Activated CD4-positive, alpha-beta T cell treated with anti-CD3 and anti-CD28 coated beads for 4 hours (primary cell): ENCODE results near the gene BBOX1.

Experiments used
- DNase-seq, 2 donors: peaks; one replicate each; pipeline ENCODE4 v3.0.0-alpha.2; 2020

Gene BBOX1

DNA sequence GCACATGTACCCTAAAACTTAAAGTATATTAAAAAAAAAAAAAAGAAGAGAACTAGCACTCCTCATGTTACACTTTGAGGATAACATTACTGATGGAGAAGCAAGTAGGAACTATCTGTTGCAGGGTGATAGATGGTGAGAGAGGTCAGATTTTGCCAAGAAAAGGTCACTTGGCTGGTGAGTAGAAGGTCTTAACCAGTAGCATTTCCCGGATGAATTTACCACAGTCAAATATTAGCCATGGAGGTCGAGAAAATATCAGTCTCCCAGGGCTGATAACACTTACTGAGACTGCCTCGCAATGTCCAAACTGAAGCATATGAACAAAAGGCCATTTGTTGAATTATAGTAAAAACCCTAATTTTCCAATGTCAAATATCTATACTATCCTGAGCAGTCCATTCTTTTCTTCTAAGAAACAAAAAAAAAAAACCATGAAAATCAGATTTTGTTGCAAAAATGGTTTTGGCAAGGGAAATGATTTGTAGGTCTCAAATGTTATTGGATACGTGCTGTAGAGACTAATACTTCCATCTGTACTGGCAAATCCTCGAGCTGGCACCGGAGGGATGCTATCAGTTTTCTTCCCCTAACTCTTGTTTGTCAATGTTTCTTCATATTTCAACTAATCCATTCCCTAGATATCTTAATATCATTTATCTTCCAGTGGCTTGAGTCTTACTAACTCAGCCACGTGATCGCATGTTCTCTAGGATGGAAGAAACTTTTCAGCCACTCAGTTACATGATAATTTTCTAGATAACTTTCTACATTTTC is 14.5 kb upstream of the BBOX1 start:
- no peak for DNase-seq

DNA sequence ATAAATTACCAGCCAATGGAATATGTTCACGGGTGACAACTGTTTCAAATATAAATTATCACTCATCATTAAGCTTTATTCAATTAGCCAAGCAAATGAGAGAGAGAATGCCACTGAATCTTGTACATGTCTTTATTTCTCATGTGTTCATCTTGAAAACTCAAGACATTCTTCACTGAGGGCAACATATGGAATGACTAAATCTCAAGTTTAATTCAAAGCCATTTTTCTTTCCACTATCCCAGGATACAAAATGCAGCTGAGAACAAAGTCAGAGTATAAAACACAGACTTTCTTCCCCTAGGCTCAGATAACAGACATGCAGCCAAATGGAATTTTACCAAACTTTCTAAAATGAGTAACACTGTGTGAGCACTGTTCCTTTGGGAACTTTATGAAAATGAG is 12.1 kb upstream of the BBOX1 start:
- no peak for DNase-seq

DNA sequence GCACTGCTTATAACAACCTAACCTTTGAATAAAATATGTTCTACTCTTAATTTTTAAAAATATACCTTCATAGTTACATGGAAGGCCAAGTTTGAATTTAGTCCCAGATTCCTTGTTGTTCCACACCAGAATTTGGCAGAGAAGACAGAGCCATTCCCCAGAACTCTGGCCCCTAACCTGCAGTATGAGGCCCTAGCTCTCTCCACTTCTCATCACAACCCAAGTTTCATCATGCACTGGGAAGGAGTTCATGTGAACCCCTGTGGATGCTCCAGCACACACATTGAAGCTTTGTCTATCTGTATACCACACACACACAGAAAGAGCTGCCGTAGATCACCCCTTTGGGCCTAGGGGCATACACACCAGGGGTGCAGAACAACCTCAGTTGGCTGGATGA is 10.6 kb upstream of the BBOX1 start:
- DNase-seq: no peak

DNA sequence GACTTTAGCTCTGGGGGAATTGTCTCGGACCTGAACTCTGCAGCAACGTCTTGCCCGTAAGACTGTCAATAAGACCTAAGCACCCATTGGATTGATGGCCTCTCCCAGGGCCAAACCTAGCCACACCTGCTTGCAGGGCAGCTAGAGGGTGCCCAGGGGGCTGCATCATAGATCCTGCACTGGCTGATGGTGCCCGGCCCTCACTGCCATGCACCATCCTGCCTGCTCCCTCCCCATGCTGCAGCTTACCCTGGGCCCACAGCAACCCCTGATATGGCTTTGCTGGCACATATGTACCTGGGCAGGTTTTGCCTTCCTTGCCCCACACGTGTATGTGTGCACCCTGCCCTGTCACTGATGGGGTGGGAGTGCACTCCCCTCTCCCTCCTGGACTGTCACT is 8.9 kb upstream of the BBOX1 start:
- DNase-seq: no peak

DNA sequence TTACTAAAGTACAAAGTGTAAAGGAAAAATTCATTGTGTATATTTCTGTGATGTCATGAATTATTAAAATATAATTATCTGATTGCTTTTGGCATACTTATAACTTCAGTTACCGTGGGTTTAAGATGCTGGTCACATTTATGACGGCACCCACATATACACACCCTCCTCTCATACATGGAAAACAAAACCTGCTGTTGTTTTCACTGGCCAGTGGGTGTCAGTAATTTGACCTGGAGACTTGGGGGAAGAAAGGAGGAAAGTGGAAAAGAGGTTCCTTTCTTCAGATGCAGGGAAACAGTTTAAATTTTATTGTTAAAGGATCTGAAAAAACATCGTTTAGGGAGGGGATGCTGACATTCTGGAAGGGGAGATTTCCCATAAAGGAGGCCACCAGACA is 742 bp upstream of the BBOX1 start:
- no peak for DNase-seq

DNA sequence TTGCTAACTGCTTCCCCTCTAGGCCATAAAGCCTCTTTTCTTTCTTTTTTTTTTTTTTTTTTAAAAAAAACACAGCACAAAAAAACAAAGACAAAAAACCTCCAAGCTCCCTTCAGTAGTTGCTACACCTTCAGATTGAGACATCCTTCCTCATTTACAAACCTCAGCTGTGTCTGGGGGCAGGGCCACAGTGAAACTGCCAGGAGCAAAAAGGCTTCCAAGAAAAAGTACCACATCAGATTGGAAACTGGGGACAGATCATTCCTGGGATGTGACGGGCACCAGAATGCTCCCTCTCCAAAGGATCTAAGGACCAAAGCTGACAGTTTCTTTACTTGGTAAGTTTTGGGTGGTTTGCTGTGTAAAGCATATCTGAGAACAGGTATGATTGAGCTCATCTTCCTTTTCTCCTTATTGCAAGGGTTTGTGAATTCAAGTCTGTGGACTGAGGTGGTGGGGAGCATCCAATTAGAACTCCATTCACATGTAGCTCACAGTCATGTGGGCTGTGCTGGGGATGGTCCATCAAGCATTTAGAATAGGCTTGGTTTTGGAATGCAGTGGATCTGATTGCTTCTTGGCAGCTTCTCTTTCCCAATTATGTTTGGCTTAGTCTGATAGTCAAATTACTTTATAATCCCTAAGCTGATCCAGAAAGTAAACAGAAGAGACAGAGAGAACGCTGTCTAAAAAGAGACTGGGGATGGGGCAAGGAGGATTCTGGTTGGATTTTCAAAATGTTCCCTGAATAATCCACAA is 705 bp downstream of the BBOX1 start:
- no peak for DNase-seq

DNA sequence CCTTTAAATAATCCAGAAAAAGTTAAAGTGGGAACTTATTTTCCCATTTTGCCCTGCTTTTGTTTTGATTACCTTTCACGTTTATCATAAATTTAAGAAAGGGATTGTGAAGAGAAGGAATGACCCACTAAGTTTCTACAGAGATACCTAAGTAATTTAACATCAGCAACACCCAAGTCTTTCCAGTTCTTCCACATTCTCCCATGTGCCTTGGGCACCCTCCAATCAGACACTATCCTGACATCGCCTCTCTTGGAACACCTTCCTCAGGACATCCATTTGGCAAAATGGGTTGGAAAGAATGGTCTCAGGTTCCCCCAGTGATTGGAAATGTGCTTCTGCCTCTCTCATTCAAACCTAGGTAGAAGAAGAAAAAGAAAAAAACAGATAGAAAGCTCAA is 6.3 kb downstream of the BBOX1 start:
- no peak for DNase-seq

DNA sequence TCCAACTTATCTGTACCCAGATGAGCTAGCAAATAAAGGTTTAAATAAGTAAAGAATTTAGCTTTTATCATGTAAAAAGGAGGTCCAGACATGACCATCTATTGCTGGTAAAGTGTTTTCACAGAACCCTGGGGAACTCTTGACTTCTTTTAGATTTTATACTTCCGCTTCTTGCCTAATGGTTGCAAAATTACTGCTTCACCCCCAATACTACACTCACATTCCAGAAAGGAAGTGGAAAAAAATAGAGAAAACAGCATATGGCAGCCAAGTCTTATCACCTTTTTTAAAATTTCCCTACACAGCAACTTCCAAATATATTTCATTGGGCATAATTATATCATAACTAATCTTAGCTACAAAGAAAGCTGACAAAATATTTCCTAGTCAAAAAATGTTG is 12.1 kb downstream of the BBOX1 start:
- no peak for DNase-seq

DNA sequence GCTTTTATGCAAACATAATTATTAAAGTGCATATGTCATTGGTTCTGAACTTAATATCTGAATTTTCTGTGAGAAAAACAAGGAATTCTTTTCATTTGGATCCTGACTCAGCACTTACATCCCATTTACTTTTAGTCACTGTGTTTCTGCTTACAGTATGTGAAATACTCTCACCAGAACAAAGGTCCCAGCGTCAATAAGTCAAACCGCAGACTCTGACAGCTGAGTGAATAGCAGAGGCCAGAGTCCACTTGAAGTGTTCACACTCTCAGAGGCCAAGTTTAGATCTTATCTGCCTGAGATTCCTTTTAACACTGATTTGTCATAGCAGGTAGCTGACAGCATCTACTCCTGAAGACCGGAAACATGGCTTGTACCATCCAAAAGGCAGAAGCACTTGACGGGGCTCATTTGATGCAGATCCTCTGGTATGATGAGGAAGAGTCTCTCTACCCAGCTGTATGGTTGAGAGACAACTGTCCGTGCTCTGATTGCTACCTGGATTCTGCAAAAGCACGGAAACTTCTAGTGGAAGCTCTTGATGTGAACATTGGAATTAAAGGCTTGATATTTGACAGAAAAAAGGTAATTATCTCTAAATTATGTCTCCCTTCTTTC is 14.6 kb downstream of the BBOX1 start:
- DNase-seq: no peak

DNA sequence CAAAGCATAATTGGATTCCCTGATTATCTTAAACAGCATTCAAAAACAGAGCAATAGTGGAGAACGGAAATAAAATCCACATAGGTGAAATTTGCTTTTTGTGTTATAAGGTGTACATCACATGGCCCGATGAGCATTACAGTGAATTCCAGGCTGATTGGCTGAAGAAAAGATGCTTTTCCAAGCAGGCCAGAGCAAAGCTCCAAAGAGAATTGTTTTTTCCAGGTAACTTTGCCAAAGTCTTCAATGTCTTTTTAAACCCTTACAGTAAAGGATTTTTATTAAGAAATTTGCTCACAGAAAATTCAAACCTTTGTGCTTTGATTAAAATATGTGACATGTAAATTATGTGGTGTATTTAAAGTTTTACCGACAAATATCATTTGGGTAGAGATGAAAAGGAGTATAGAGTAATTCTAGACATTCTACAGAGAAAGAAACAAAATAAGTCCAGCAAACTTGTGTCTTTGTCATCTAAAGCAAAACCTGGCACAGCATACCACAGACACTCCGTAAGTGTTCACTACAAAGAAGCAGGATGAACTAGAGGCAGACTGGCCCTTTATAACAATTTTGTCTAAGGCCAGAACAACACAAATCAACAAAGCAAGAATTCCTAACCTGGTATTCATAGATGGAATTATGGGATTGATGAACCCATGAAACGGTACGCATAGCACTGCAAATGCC is 16.6 kb downstream of the BBOX1 start:
- no peak for DNase-seq

DNA sequence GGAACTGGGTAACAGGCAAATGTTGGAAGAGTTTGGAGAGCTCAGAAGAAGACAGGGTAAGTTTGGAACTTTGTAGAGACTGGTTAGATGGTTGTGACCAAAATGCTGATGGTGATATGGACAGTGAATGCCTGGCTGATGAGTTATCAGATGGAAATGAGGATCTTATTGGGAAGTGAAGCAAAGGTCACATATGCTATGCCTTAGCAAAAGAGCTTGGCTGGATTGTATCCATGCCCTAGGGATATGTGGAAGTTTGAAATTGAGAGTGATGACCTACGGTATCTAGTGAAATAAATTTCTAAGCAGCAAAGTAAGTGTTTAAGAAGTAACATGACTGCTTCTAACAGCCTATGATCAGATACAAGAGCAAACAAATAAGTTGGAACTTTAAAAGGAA is 17.8 kb downstream of the BBOX1 start:
- DNase-seq: no peak

DNA sequence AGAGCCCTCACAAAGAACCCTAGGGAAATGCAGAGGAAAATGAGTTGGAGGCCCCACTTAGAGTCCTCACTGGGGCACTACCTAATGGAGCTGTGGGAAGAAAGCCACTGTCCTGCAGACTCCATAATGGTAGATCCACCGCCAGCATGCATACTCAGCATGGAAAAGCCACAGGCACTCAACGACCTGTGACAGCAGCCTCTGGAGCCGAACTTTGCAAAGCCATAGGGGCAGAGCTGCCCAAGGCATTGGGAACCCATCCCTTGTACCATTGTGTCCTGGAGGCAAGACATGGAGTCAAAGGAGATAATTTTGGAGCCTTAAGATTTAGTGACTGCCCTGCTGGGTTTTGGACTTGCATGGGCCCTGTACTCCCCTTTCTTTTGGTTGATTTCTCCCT is 18.8 kb downstream of the BBOX1 start:
- DNase-seq: no peak

DNA sequence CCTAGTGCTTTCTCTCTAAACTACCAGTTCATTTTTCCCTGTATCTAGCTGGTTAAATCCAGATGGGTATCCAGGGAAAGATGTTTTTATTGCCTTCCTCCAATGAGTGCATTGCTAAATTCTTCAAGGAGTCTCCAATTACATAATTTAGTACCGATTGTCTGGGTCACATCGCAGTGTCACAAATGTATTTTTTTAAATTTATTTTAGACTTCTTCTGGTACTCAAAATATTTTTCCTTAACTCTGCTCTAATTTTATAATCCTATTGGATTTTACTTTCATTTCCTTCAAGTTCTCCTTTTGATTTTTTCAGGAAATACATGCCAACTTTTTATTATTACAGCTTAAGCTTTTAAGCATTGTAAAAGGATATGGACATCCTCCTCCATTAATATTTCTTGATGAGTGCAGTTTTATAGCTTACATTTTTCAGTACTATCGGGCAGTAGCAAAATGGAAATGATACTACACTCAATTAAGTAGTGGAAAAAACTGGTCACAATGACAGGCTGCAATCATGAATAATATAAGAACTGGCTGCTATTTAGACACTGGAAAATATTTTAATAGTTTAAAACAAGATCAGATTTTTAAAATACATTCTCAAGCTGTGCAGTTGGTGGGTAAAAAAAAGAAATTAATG is 20.3 kb downstream of the BBOX1 start:
- DNase-seq: no peak

DNA sequence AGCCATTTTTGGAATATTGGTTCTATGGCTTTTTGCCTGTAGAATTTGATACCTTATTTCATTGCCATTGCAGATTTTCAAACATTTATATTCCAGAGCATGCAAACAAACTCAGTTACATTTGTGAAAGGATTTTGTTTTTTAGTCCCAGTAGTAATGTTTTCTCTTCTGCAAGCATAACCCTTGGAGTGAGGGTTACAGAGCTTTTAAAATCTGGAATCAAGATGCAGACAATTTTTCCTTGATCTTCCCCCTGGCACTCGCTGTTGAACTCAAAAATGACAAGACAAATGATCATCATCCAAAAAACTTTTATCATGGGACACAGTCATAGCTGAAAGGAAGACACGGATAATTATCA is 20.8 kb downstream of the BBOX1 start:
- no peak for DNase-seq

DNA sequence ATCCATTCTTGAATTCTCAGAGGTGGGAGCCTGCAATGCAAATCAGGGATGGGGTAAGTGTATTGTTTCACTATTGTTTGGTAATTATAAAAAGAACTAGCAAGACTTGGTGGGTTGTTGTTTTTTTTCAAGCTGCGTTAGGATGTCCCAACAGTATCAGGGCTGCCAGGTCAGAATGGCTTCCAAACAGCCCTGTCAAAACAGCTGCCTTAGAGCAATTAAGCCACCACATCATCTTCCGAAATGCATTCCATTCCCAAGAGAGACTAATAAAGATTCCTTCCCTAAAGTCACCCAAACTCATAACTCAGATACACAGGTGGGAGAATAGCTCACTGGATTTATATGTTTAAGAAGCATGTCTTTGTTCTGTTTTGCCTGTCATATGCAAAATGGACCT is 23.5 kb downstream of the BBOX1 start:
- no peak for DNase-seq

DNA sequence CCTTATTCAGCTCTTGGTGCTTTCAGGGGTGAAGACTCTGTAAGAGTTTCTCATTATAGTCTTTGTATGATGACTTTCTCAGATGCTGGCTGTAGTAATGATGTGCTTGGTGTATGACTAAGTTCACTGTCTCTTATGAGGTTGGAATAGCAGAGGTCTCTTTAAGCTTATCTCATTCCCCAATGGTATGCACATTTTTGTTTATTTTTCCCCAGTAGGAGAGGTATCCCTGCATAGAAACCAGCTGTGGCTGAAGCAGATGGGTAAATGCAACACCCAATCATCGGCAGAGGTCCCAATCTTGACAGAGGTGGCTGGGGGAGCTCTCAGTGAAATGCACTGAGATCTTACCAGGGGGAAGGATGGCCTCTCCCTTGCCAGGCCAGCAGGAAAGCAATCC is 34.6 kb downstream of the BBOX1 start:
- no peak for DNase-seq

DNA sequence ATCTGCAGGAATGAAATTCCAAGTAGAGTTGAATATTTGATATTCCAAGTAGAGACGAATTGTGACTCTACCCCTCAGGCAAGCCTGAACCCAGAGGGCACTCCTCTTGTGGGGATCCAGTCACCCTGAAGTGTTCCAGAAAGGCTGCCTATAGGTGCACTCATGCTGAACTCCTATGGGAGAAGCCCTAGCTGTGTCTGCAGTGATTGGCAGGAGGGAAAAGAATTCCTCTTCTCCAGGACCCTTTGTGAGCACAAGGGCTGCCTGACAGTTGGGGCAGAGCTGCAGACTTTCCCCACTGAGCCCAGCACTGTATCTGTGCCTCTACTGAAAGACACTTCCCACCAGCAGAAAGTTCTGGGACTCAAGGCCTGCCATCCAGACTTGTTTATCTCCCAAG is 35.0 kb downstream of the BBOX1 start:
- no peak for DNase-seq

DNA sequence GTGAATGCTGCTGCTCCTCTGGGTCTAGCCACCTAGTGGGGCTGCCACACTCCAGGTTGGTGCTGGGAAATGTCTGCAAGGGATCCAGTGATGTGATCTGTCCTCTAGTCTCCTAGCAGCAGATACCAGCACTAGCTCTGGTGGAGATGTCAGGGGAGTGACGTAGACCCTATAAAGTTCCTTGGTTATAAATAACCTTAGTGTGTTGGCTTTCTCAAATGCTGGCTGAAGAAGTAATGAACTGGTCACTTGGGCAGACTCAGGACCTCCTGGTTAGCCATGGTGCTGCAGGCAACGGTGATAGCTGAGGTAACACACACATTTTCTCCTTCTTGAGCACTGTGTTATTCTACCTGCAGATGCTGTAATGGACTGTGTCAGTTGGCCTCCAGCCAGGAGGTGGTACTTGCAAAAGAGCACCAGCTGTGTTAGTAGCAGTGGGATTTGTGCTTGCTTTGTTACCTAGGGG is 35.5 kb downstream of the BBOX1 start:
- no peak for DNase-seq

DNA sequence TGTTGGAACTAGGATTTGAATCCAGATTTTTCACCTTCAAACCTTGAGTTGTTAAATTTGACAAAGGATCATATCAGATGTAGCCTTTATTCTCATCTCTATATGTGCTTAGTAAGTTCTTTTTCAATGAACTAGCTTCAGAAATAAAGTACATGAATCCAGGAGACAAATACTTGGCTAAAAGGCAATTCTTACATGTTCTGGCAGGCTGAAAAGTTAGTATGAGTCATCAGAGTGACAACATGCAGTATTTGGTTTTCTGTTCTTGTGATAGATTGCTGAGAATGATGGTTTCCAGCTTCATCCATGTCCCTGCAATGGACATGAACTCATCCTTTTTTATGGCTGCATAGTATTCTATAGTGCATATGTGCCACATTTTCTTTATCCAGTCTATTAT is 40.4 kb downstream of the BBOX1 start:
- DNase-seq: no peak

DNA sequence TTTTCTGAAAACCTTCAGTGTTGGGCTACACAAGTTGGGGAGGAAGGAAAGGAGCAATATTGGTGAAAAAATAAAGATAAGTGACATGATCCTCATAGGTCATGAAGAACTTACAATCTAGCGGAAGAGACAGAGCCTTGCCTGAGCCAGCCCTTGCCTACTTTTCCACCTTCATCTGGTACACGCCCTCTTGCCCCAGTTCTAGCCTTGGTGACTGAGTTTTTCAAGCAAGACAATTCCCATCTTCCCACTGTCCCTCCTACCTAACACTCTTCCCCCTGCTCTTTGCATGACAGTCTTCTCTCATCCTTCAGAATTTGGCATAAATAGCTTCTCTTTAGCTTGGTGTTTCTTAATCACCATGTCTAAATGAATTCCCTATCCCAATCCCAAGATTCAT is 42.6 kb downstream of the BBOX1 start:
- no peak for DNase-seq

DNA sequence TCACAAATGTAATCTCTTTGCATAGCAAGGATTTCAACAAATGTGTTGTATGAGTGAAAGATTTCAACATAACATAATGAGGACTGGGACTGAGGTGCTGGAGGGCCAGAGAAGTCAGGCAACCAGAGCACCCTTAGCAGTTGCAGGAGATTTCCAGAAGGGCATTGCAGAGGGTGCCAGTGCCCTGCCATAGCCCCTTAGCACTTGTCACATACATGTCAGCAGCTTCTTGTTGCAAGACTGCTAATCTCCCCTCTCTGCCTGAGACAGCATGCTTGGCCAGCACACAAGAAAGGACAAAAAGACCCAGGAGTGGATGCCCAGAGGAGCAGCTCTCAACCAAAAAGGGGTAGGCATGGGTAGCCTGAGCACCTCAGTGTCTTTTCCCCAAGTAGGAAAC is 43.2 kb downstream of the BBOX1 start:
- no peak for DNase-seq

DNA sequence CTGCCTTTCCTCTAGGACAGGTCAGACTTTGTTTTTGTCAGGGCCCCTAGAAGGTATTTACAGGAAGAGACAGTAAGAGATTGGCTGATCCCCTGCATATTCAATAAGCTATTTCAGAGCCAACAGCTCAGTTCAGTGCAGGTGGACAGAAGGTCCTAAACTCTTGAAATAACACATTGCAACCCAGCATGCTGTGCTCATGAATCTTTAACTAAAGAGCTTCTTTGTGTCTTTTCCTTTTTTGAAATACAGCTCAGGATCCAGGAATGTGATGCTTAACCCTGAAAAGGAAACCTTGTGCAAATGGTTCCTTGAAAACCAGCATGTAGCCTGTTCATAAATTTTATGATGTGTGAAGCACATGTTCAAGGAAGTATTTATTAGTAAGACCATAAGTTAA is 43.9 kb downstream of the BBOX1 start:
- no peak for DNase-seq

DNA sequence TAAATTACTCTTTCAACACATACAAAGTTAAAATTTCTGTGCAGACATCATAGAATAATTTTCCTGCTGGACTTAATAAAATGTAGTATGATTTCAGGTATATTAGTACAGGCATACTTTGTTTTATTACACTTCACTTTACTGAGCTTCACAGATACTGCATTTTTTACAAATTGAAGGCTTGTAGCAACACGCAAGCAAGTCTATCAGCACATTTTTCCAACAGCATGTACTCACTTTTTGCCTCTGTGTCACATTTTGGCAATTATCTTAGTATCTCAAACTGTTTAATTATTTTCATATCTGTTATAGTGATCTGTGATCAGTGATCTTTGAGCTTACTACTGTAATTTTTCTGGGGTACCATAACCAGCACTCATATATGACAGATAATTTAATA is 44.5 kb downstream of the BBOX1 start:
- DNase-seq: no peak
